Measurements from ENCODE around the gene CHST11. TPM values are rescaled to one million over a fixed set of nuclear protein-coding genes. Genes with fewer than 3 reads are reported as not detected.

Gene CHST11
- polyA plus RNA-seq, 1 donor (not counting 4 experiments of a cell fraction or from before 2014, with no cell fraction given), result 11.9 TPM

GRCh38 chr12:104680491-104680890 lies 223.7 kb downstream of the CHST11 start:
- dilution Hi-C loops (cut with MboI; ENCODE audit: extremely low pct_ligation_motif_present, low sequenced_read_pairs), result no loop called here

GRCh38 chr12:104681012-104681690 lies 224.4 kb downstream of the CHST11 start:
- Histone ChIP-seq H3K79me2 (ENCODE audit: control insufficient read depth, insufficient read depth, low read length) (no peaks in the 10 kb centered on the region), H3K27ac (ENCODE audit: control insufficient read depth, insufficient read depth, low read length) (no peak overlapping the region), H2AFZ (ENCODE audit: control insufficient read depth, low read length) (no peak overlapping the region), H3K27me3 (ENCODE audit: control insufficient read depth, extremely low read depth, insufficient read depth, low read length) (no peaks in the 10 kb centered on the region), H4K20me1 (ENCODE audit: control insufficient read depth, extremely low read depth, insufficient read depth, low read length) (no peaks in the 10 kb centered on the region), H3K9me3 (ENCODE audit: control insufficient read depth, low read depth, low read length) (no peaks in the 10 kb centered on the region), H3K36me3 (ENCODE audit: control insufficient read depth in 2 of 2, extremely low read depth in 1 of 2, insufficient read depth in 2 of 2, low read length in 2 of 2) (no peaks in the 10 kb centered on the region), H3K4me3 (ENCODE audit: control insufficient read depth in 2 of 3, extremely low read depth in 1 of 3, insufficient read depth in 2 of 3, low read depth in 1 of 3, low read length in 3 of 3) (no peak overlapping the region), H3K4me2 (ENCODE audit: control insufficient read depth, extremely low read depth, insufficient read depth, low read depth, low read length) (no peak overlapping the region), H3K4me1 (ENCODE audit: control insufficient read depth, extremely low read depth, insufficient read depth, low read length) (peaks cover 17% of the 10 kb centered on the region), H3K9ac (ENCODE audit: control insufficient read depth, extremely low read depth, insufficient read depth, low read length) (no peak overlapping the region), H3K9me1 (ENCODE audit: control insufficient read depth, extremely low read depth, insufficient read depth, low read length) (no peaks in the 10 kb centered on the region)
- DNase-seq (ENCODE audit: low read depth, low spot score) (no peak), FAIRE-seq (no peak)
- dilution Hi-C loops (cut with MboI; ENCODE audit: extremely low pct_ligation_motif_present, low sequenced_read_pairs), result no loop called here
- TF ChIP-seq EZH2 (IDR thresholded peaks at IDR 0.05; ENCODE audit: low read length) (no peak), CTCF (optimal IDR thresholded peaks at IDR 0.05 in 1 of 3, IDR thresholded peaks at IDR 0.05 in 1 of 3, conservative IDR thresholded peaks at IDR 0.05 in 1 of 3; ENCODE audit: extremely low read depth in 1 of 3, insufficient read depth in 2 of 3, low read length in 3 of 3) (no peak)

More at GRCh38 chr12:104680491-104680890, 223.7 kb downstream of the CHST11 start:
- Histone ChIP-seq H2AFZ (ENCODE audit: control insufficient read depth, low read length) (no peak overlapping the region), H3K4me3 (ENCODE audit: control insufficient read depth in 2 of 3, extremely low read depth in 1 of 3, insufficient read depth in 2 of 3, low read depth in 1 of 3, low read length in 3 of 3) (no peak overlapping the region), H4K20me1 (ENCODE audit: control insufficient read depth, extremely low read depth, insufficient read depth, low read length) (no peaks in the 10 kb centered on the region), H3K36me3 (ENCODE audit: control insufficient read depth in 2 of 2, extremely low read depth in 1 of 2, insufficient read depth in 2 of 2, low read length in 2 of 2) (no peaks in the 10 kb centered on the region), H3K9me1 (ENCODE audit: control insufficient read depth, extremely low read depth, insufficient read depth, low read length) (no peaks in the 10 kb centered on the region), H3K9me3 (ENCODE audit: control insufficient read depth, low read depth, low read length) (no peaks in the 10 kb centered on the region), H3K9ac (ENCODE audit: control insufficient read depth, extremely low read depth, insufficient read depth, low read length) (no peak overlapping the region), H3K27me3 (ENCODE audit: control insufficient read depth, extremely low read depth, insufficient read depth, low read length) (no peaks in the 10 kb centered on the region), H3K27ac (ENCODE audit: control insufficient read depth, insufficient read depth, low read length) (no peak overlapping the region), H3K79me2 (ENCODE audit: control insufficient read depth, insufficient read depth, low read length) (peaks cover 3% of the 10 kb centered on the region), H3K4me2 (ENCODE audit: control insufficient read depth, extremely low read depth, insufficient read depth, low read depth, low read length) (no peak overlapping the region), H3K4me1 (ENCODE audit: control insufficient read depth, extremely low read depth, insufficient read depth, low read length) (peaks cover 13% of the 10 kb centered on the region)
- no peak for DNase-seq (ENCODE audit: low read depth, low spot score)
- TF ChIP-seq EZH2 (IDR thresholded peaks at IDR 0.05; ENCODE audit: low read length) (no peak), CTCF (optimal IDR thresholded peaks at IDR 0.05 in 1 of 3, IDR thresholded peaks at IDR 0.05 in 1 of 3, conservative IDR thresholded peaks at IDR 0.05 in 1 of 3; ENCODE audit: extremely low read depth in 1 of 3, insufficient read depth in 2 of 3, low read length in 3 of 3) (no peak)
- FAIRE-seq, result no peak
